Lung (tissue), 12 donors: ENCODE data around the gene OPN1SW. TPM values are rescaled to one million over a fixed set of nuclear protein-coding genes. Genes with fewer than 3 reads are reported as not detected.

Source experiments
- ATAC-seq: fragments of 200-7000 bp; cut with Tn5 transposase; one replicate; pipeline ENCODE4 v1.9.1; 2020; ENCODE audit warnings: moderate number of reproducible peaks; ENCODE audit not compliant: insufficient read depth, low FRiP score
- DNase-seq, 3 donors: peaks; one replicate each; pipeline ENCODE4 v3.0.0-alpha.2; 2013 to 2017
- H3K27ac ChIP-seq, 2 donors: one replicate each; pipeline ENCODE4 v1.5.1; 2013; ENCODE audit warnings: mild to moderate bottlenecking in 2 of 2, moderate library complexity in 2 of 2, control low read depth in 1 of 2, inconsistent platforms in 1 of 2, low read depth in 1 of 2, low read length in 1 of 2
- H3K27me3 ChIP-seq, 3 donors: one replicate each; pipeline ENCODE4 v1.5.1; 2013; ENCODE audit warnings: low read length in 2 of 3; ENCODE audit not compliant: control insufficient read depth in 3 of 3, insufficient read depth in 3 of 3
- H3K36me3 ChIP-seq, 4 donors: one replicate each; pipeline ENCODE4 v1.5.1; 2013; ENCODE audit warnings: low read length in 4 of 4, mild to moderate bottlenecking in 1 of 4, moderate library complexity in 1 of 4; ENCODE audit not compliant: control insufficient read depth in 4 of 4, insufficient read depth in 4 of 4
- H3K4me1 ChIP-seq, 5 donors: one replicate each; pipeline ENCODE4 v1.5.1; 2013; ENCODE audit warnings: low read length in 5 of 5, mild to moderate bottlenecking in 2 of 5, moderate library complexity in 1 of 5; ENCODE audit not compliant: control insufficient read depth in 5 of 5, insufficient read depth in 5 of 5
- H3K4me3 ChIP-seq: one replicate; pipeline ENCODE4 v1.5.1; 2013; ENCODE audit warnings: mild to moderate bottlenecking, control low read depth, moderate library complexity
- H3K9ac ChIP-seq, 2 donors: one replicate each; pipeline ENCODE4 v1.5.1; 2013; ENCODE audit warnings: low read length in 2 of 2, control low read depth in 1 of 2; ENCODE audit not compliant: insufficient read depth in 1 of 2
- H3K9me3 ChIP-seq, 4 donors: one replicate each; pipeline ENCODE4 v1.5.1; 2013; ENCODE audit warnings: low read length in 3 of 4, mild to moderate bottlenecking in 1 of 4, moderate library complexity in 1 of 4; ENCODE audit not compliant: control insufficient read depth in 4 of 4, insufficient read depth in 3 of 4
- CTCF ChIP-seq: IDR thresholded peaks from 2 replicates; pipeline ENCODE4 v1.5.1; 2012; ENCODE audit warnings: mild to moderate bottlenecking; ENCODE audit errors: control extremely low read depth, extremely low read depth
- WGBS, 2 donors: extraction: QIAGEN DNeasy Blood & Tissue Kit; methylation state at CpG; one replicate each; pipeline ENCODE4 v1.1.7; 2013; 5-methylcytosine and 5-hydroxymethylcytosine counted together
- polyA plus RNA-seq, 2 donors: library from polyadenylated mRNA; stranded (reverse); fragments of 200-250 nt; gene quantifications; one replicate each; pipeline ENCODE4 v1.2.1, GENCODE V29; 2013
- total RNA-seq, 2 donors: library from RNA; depleted of rRNA in 1 of 2; stranded (reverse); fragments of >200 nt in 1 of 2; gene quantifications; one replicate each; pipeline ENCODE4 v1.2.1, GENCODE V29; 2014 to 2021
- donor health status: control.
- donor health status: control.
- donor health status: Bipolar disorder and iron deficiency.
- donor health status: healthy.
- donor health status: DM: yes; HTN: yes; CAD: no.

The OPN1SW gene
- total and polyA plus RNA-seq, 4 donors = not detected

DNA sequence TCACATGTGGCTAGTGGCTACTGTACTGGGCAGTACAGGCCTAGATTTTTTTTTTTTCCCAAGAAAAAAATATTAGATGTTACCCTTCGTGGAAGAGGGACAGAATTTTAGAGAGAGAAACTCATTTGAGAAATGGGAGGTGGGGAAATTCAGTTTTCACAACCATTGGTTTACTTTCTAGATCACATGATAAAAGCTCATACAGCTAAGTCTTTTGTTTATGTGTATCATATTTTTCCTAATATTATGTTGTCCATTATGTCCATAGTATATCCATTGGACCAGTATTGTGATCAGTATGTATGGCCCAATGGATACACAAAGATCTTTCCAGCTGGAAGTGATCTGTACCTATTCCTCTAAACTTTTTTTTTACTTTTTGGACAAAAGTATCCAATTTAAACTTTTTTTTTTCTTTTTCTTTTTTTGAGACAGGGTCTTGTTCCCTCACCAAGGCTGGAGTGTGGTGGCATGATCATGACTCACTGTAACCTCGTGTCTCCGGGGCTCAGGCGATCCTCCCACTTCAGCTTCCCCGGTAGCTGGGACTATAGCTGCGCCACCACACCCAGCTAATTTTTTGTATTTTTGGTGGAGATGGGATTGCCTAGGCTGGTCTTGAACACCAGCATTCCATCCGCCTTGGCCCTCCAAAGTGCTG lies 32.4 kb downstream of the OPN1SW start:
- Histone ChIP-seq H3K4me1 (peaks cover 0 to 27% (median 11%) of the 10 kb centered on the region in 5 donors), H3K9ac (no peak overlapping the region), H3K27ac (no peak overlapping the region), H3K27me3 (no peaks in the 10 kb centered on the region), H3K9me3 (no peaks in the 10 kb centered on the region), H3K36me3 (peaks cover 0 to 5% (median 3%) of the 10 kb centered on the region in 4 donors), H3K4me3 (no peak overlapping the region)
- no peak for TF ChIP-seq CTCF
- WGBS, 2 donors = 84 to 91% methylated on average over 7 of the region's 7 CpGs
- ATAC-seq (no peak), DNase-seq (no peak)

DNA sequence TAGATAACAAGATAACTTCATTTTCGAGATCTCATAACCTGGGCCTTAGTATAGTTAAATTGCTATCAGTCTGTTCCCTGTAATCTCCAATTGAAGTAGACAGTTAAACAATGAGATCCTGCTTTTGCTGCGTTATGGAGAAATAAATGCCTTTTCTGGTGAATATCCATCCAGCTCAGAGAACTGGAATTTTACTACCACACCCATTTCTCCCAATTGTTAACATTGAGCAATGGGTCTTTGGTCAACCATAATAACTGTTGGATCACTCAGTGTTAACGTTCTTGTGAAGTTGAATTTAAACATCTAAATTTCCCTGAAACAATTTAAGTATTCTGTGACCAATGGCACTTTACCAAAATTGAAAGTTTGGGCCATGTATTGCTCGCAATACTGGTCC lies 33.4 kb downstream of the OPN1SW start:
- Histone ChIP-seq H3K4me1 (peaks cover 0 to 24% (median 13%) of the 10 kb centered on the region in 5 donors), H3K27ac (peak overlapping the region in 1 of 2 donors; percentile 55), H3K9me3 (no peaks in the 10 kb centered on the region), H3K9ac (no peak overlapping the region), H3K27me3 (no peaks in the 10 kb centered on the region), H3K4me3 (no peak overlapping the region), H3K36me3 (peaks cover 0 to 5% (median under 1%) of the 10 kb centered on the region in 4 donors)
- no peak for ATAC-seq
- no peak for TF ChIP-seq CTCF
- DNase-seq = no peak
- 48 to 65% methylated on average over 4 of the region's 4 CpGs for WGBS, 2 donors

- peaks cover 0 to 5% (median under 1%) of the 10 kb centered on the region in 4 donors for H3K36me3 ChIP-seq
- H3K4me1 ChIP-seq = peaks cover 0 to 24% (median 13%) of the 10 kb centered on the region in 5 donors
- H3K27ac ChIP-seq = peak overlapping the region in 1 of 2 donors; percentile 26
- peak overlapping the region in 1 of 2 donors; percentile 96 for H3K9ac ChIP-seq
- no peak for TF ChIP-seq CTCF
- WGBS, 2 donors = 73 to 83% methylated on average over 3 of the region's 3 CpGs
- H3K4me3 ChIP-seq = no peak overlapping the region
- no peaks in the 10 kb centered on the region for H3K9me3 ChIP-seq
- ATAC-seq = no peak
- H3K27me3 ChIP-seq = no peaks in the 10 kb centered on the region
- no peak for DNase-seq
Observed at GRCh38 chr7:128741491-128741890, 34.1 kb downstream of the OPN1SW start.
